ENCODE data around the gene MTHFSD.
A peak's percentile ranks its signal among the peaks of the same experiment; 100 is the strongest.

GRCh38 chr16:86481607-86482006 lies 73.4 kb downstream of the MTHFSD start:
- TF ChIP-seq NFIC (IDR thresholded peaks at IDR 0.05) = no peak
- TF ChIP-seq MAX (IDR thresholded peaks at IDR 0.05) = no peak
- no peak for TF ChIP-seq RAD21 (IDR thresholded peaks at IDR 0.05; ENCODE audit: low read depth)
- no peak for TF ChIP-seq CEBPB (IDR thresholded peaks at IDR 0.05)
- no peak for TF ChIP-seq EGR1 (IDR thresholded peaks at IDR 0.05)
- no peak for TF ChIP-seq TAF1 (IDR thresholded peaks at IDR 0.05; ENCODE audit: low read depth)
- no peak for TF ChIP-seq ZBTB7A (IDR thresholded peaks at IDR 0.05; ENCODE audit: low read depth)
- TF ChIP-seq REST (IDR thresholded peaks at IDR 0.05; ENCODE audit: low read depth) = peak; percentile 27; the same call in 1 of the 2 replicates
- no peak for TF ChIP-seq TCF12 (IDR thresholded peaks at IDR 0.05; ENCODE audit: low read depth)
- no peak for TF ChIP-seq CREB1 (IDR thresholded peaks at IDR 0.05; ENCODE audit: low read depth)
- TF ChIP-seq YY1 (IDR thresholded peaks at IDR 0.05; ENCODE audit: low read depth) = no peak
- TF ChIP-seq EP300 (IDR thresholded peaks at IDR 0.05; ENCODE audit: borderline replicate concordance) = no peak
- no peak for TF ChIP-seq FOXM1 (IDR thresholded peaks at IDR 0.05; ENCODE audit: borderline replicate concordance, low read depth)

All from Ishikawa (cell line).